Keratinocyte (primary cell): ENCODE measurements around the gene NLK. TPM values are rescaled to one million over a fixed set of nuclear protein-coding genes. Genes with fewer than 3 reads are reported as not detected.

Experiments
- DNase-seq: peaks from one replicate; pipeline ENCODE4 v3.0.0-alpha.2; 2011; ENCODE audit warnings: low read depth, missing footprints, low spot score
- FAIRE-seq: peaks from 2 replicates; lab custom pipeline; 2011; peaks lifted over from hg19 to GRCh38; lab: Jason Lieb, UNC
- H2AFZ ChIP-seq: 2 replicates; pipeline ENCODE4 v1.6.0; 2012; ENCODE audit warnings: low read length, control low read depth, inconsistent platforms; ENCODE audit not compliant: control insufficient read depth
- H3K27ac ChIP-seq: 2 replicates; pipeline ENCODE4 v1.5.1; 2011; ENCODE audit warnings: low read length; ENCODE audit not compliant: control insufficient read depth, insufficient read depth
- H3K27me3 ChIP-seq: 3 replicates; pipeline ENCODE4 v1.6.0; 2011; ENCODE audit warnings: low read length; ENCODE audit not compliant: control insufficient read depth, insufficient read depth; ENCODE audit errors: extremely low read depth
- H3K36me3 ChIP-seq, 2 experiments: 2 replicates in 1 of 2; 3 replicates in 1 of 2; pipeline ENCODE4 v1.5.1; 2011; ENCODE audit warnings: low read length in 2 of 2, mild to moderate bottlenecking in 1 of 2; ENCODE audit not compliant: control insufficient read depth in 2 of 2, insufficient read depth in 2 of 2; ENCODE audit errors: extremely low read depth in 1 of 2
- H3K4me1 ChIP-seq: 3 replicates; pipeline ENCODE4 v1.5.1; 2011; ENCODE audit warnings: low read length; ENCODE audit not compliant: control insufficient read depth, insufficient read depth; ENCODE audit errors: extremely low read depth
- H3K4me2 ChIP-seq: 3 replicates; pipeline ENCODE4 v1.6.0; 2011; ENCODE audit warnings: low read depth, low read length; ENCODE audit not compliant: control insufficient read depth, insufficient read depth; ENCODE audit errors: extremely low read depth
- H3K4me3 ChIP-seq, 3 experiments: fragments of 200-600 bp in 1 of 3; sonication (generic) in 1 of 3; 2 replicates in 2 of 3; 3 replicates in 1 of 3; pipeline ENCODE4 v1.5.1; 2011 to 2016; ENCODE audit warnings: low read length in 3 of 3, mild to moderate bottlenecking in 3 of 3, control low read depth in 2 of 3, inconsistent platforms in 1 of 3, low read depth in 1 of 3, mixed read lengths in 1 of 3, mixed run types in 1 of 3, moderate library complexity in 1 of 3; ENCODE audit not compliant: control insufficient read depth in 2 of 3, insufficient read depth in 2 of 3; ENCODE audit errors: extremely low read depth in 1 of 3
- H3K79me2 ChIP-seq: 2 replicates; pipeline ENCODE4 v1.6.0; 2012; ENCODE audit warnings: low read length; ENCODE audit not compliant: control insufficient read depth, insufficient read depth
- H3K9ac ChIP-seq: 3 replicates; pipeline ENCODE4 v1.6.0; 2011; ENCODE audit warnings: low read length; ENCODE audit not compliant: control insufficient read depth, insufficient read depth; ENCODE audit errors: extremely low read depth
- H3K9me1 ChIP-seq: 3 replicates; pipeline ENCODE4 v1.6.0; 2011; ENCODE audit warnings: low read length; ENCODE audit not compliant: control insufficient read depth, insufficient read depth; ENCODE audit errors: extremely low read depth
- H3K9me3 ChIP-seq: 2 replicates; pipeline ENCODE4 v1.5.1; 2012; ENCODE audit warnings: low read depth, low read length; ENCODE audit not compliant: control insufficient read depth
- H4K20me1 ChIP-seq: 3 replicates; pipeline ENCODE4 v1.6.0; 2011; ENCODE audit warnings: low read length; ENCODE audit not compliant: control insufficient read depth, insufficient read depth; ENCODE audit errors: extremely low read depth
- EZH2 ChIP-seq: IDR thresholded peaks from one replicate; pipeline ENCODE4 v1.6.1; 2012; ENCODE audit warnings: inconsistent platforms, mild to moderate bottlenecking, low read length, moderate library complexity
- dilution Hi-C: fragments of 300-500 bp; cut with MboI; formaldehyde crosslinking; loops from one replicate; pipeline ENCODE4 v1.7.0; 2020; ENCODE audit warnings: low sequenced_read_pairs; ENCODE audit not compliant: extremely low pct_ligation_motif_present
- polyA plus RNA-seq, 5 experiments: library from polyadenylated mRNA; depleted of rRNA in 3 of 5; stranded (reverse) in 3 of 5; stranded (forward) in 1 of 5; unstranded in 1 of 5; fragments of >200 nt; gene quantifications; 1 replicate in 1 of 5; 2 replicates in 3 of 5; 3 replicates in 1 of 5; pipeline versions ENCODE4 v1.2.1 to v1.2.3, GENCODE V29; 2011 to 2012; ENCODE audit warnings: missing spikeins in 2 of 5, low read depth in 1 of 5, low replicate concordance in 1 of 5
- TF ChIP-seq, protein P1 (sequence below), 3 experiments: IDR thresholded peaks in 1 of 3; conservative IDR thresholded peaks in 1 of 3; optimal IDR thresholded peaks in 1 of 3; 2 replicates in 2 of 3; 3 replicates in 1 of 3; pipeline versions ENCODE3 to v1.5.1; 2011; ENCODE audit warnings: low read length in 3 of 3, mild to moderate bottlenecking in 3 of 3, moderate library complexity in 2 of 3, control low read depth in 1 of 3, inconsistent platforms in 1 of 3; ENCODE audit not compliant: insufficient read depth in 2 of 3; ENCODE audit errors: extremely low read depth in 1 of 3

Gene NLK
- polyA plus RNA-seq, 1 donor (not counting 4 experiments of a cell fraction or from before 2014, with no cell fraction given): 20.9 TPM

DNA sequence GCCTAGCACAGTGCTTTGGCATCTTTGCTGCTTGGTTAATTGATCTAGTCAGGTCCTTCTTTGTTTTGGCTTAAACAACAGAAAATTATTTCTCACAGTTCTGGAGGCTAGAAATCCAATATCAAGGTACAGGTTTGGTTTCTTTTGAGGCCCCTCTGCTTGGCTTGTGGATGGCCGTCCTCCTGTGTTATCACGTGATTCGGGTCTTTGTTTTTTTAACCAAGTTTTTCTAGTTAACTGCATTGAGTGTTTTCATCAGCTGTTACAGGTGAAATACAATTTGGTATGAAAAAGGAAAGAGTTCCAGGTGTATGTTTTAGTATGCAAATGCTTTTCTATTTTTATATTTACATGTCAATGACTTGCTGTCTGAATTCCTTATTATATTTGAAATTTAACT, 2.8 kb downstream of the NLK start:
- H4K20me1 ChIP-seq: peaks cover 2% of the 10 kb centered on the region
- peaks cover 23% of the 10 kb centered on the region for H3K4me1 ChIP-seq
- H3K4me2 ChIP-seq: peak overlapping the region; percentile 63
- H3K9me1 ChIP-seq: peaks cover 2% of the 10 kb centered on the region
- H3K27me3 ChIP-seq: no peaks in the 10 kb centered on the region
- peaks cover 3 to 12% of the 10 kb centered on the region in 2 experiments for H3K36me3 ChIP-seq
- H3K9ac ChIP-seq: no peak overlapping the region
- peak overlapping the region in 1 of 3 experiments; percentile 3 for H3K4me3 ChIP-seq
- dilution Hi-C loops: no loop called here
- H3K9me3 ChIP-seq: no peaks in the 10 kb centered on the region
- DNase-seq (no peak), FAIRE-seq (no peak)
- peaks cover 81% of the 10 kb centered on the region for H3K79me2 ChIP-seq
- H3K27ac ChIP-seq: no peak overlapping the region
- H2AFZ ChIP-seq: no peak overlapping the region
- TF ChIP-seq, protein P1, sequence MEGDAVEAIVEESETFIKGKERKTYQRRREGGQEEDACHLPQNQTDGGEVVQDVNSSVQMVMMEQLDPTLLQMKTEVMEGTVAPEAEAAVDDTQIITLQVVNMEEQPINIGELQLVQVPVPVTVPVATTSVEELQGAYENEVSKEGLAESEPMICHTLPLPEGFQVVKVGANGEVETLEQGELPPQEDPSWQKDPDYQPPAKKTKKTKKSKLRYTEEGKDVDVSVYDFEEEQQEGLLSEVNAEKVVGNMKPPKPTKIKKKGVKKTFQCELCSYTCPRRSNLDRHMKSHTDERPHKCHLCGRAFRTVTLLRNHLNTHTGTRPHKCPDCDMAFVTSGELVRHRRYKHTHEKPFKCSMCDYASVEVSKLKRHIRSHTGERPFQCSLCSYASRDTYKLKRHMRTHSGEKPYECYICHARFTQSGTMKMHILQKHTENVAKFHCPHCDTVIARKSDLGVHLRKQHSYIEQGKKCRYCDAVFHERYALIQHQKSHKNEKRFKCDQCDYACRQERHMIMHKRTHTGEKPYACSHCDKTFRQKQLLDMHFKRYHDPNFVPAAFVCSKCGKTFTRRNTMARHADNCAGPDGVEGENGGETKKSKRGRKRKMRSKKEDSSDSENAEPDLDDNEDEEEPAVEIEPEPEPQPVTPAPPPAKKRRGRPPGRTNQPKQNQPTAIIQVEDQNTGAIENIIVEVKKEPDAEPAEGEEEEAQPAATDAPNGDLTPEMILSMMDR (optimal IDR thresholded peaks at IDR 0.05 in 1 of 3, IDR thresholded peaks at IDR 0.05 in 1 of 3, conservative IDR thresholded peaks at IDR 0.05 in 1 of 3; ENCODE audit: extremely low read depth in 1 of 3, insufficient read depth in 2 of 3, low read length in 3 of 3): no peak
- no peak for TF ChIP-seq EZH2

GRCh38 chr17:28046034-28046825, 3.8 kb downstream of the NLK start:
- Histone ChIP-seq H3K27me3 (no peaks in the 10 kb centered on the region), H4K20me1 (peaks cover 2% of the 10 kb centered on the region), H3K27ac (no peak overlapping the region), H3K9me3 (no peaks in the 10 kb centered on the region), H2AFZ (no peak overlapping the region), H3K4me3 (no peak overlapping the region), H3K4me1 (peaks cover 23% of the 10 kb centered on the region), H3K79me2 (peaks cover 89% of the 10 kb centered on the region), H3K36me3 (peaks cover 3 to 12% of the 10 kb centered on the region in 2 experiments), H3K9ac (no peak overlapping the region), H3K9me1 (peaks cover 2% of the 10 kb centered on the region), H3K4me2 (peak overlapping the region; percentile 7)
- dilution Hi-C loops: no loop called here
- FAIRE-seq (no peak), DNase-seq (no peak)
- TF ChIP-seq, protein P1 (optimal IDR thresholded peaks at IDR 0.05 in 1 of 3, IDR thresholded peaks at IDR 0.05 in 1 of 3, conservative IDR thresholded peaks at IDR 0.05 in 1 of 3; ENCODE audit: extremely low read depth in 1 of 3, insufficient read depth in 2 of 3, low read length in 3 of 3): no peak
- no peak for TF ChIP-seq EZH2
